HCT116 (cell line): ENCODE data around the gene DLEC1.

Experiments used
- ATF3 ChIP-seq: IDR thresholded peaks from 2 replicates; pipeline ENCODE4 v1.6.1; 2012
- CBX3 ChIP-seq: IDR thresholded peaks from 2 replicates; pipeline ENCODE4 v1.6.1; 2012; ENCODE audit warnings: low read depth
- CTCF ChIP-seq, 3 experiments: fragments of 200-600 bp in 1 of 3; sonication (generic) in 1 of 3; IDR thresholded peaks in 2 of 3; conservative IDR thresholded peaks in 1 of 3; 2 replicates each; pipeline ENCODE4 v1.5.1; 2012 to 2017; ENCODE audit warnings: low read depth in 2 of 3, low read length in 2 of 3, antibody characterized with exemption in 1 of 3, borderline replicate concordance in 1 of 3, control low read depth in 1 of 3, mild to moderate bottlenecking in 1 of 3, mixed read lengths in 1 of 3, mixed run types in 1 of 3, moderate library complexity in 1 of 3; ENCODE audit not compliant: insufficient read depth in 1 of 3
- EGR1 ChIP-seq: IDR thresholded peaks from 2 replicates; pipeline ENCODE4 v1.6.1; 2012; ENCODE audit warnings: low read depth
- EZH2 ChIP-seq: fragments of 200-600 bp; sonication (generic); IDR thresholded peaks from 2 replicates; pipeline ENCODE4 v1.6.1; 2017; ENCODE audit warnings: antibody characterized with exemption, mixed run types
- FOSL1 ChIP-seq: IDR thresholded peaks from 2 replicates; pipeline ENCODE4 v1.6.1; 2012; ENCODE audit warnings: low read depth
- JUND ChIP-seq: IDR thresholded peaks from 2 replicates; pipeline ENCODE4 v1.6.1; 2012
- MAX ChIP-seq: IDR thresholded peaks from 2 replicates; pipeline ENCODE4 v1.6.1; 2012
- POLR2A ChIP-seq: IDR thresholded peaks from 2 replicates; pipeline ENCODE4 v1.7.0; 2011; ENCODE audit warnings: borderline replicate concordance; ENCODE audit not compliant: insufficient read depth, insufficient read length; ENCODE audit errors: extremely low read depth
- POLR2AphosphoS5 ChIP-seq: IDR thresholded peaks from 2 replicates; pipeline ENCODE4 v1.6.1; 2011; ENCODE audit warnings: mild to moderate bottlenecking, low read depth, low read length, moderate library complexity
- ZBTB33 ChIP-seq: IDR thresholded peaks from 2 replicates; pipeline ENCODE4 v1.6.1; 2011; ENCODE audit warnings: mild to moderate bottlenecking, low read length, moderate library complexity; ENCODE audit not compliant: insufficient replicate concordance; ENCODE audit errors: extremely low read depth

GRCh38 chr3:38003817-38004414 lies 35.1 kb upstream of the DLEC1 start:
- TF ChIP-seq CBX3 (no peak), CTCF (IDR thresholded peaks at IDR 0.05 in 2 of 3, conservative IDR thresholded peaks at IDR 0.05 in 1 of 3; ENCODE audit: borderline replicate concordance in 1 of 3, insufficient read depth in 1 of 3, low read depth in 2 of 3, low read length in 2 of 3) (no peak), POLR2A (no peak), ATF3 (no peak), FOSL1 (no peak), POLR2AphosphoS5 (no peak), ZBTB33 (no peak), EZH2 (no peak), MAX (no peak), JUND (no peak), EGR1 (no peak)
